HG03520 (cell line): Measurements from ENCODE around the gene VAPB.
"Not testable (repeated sequence)": the region's sequence is repeated elsewhere in the genome, so short reads cannot be mapped to it uniquely, and the experiment has no call there.

ENCODE experiments used
- ATAC-seq: cut with Tn5 transposase; IDR thresholded peaks from one replicate; pipeline ENCODE4 v1.9.1; 2021; ENCODE audit warnings: mild to moderate bottlenecking, moderate library complexity; ENCODE audit not compliant: unreplicated experiment

The VAPB gene

GRCh38 chr20:58406422-58407001 is 17.5 kb downstream of the VAPB start:
- no peak for ATAC-seq

DNA sequence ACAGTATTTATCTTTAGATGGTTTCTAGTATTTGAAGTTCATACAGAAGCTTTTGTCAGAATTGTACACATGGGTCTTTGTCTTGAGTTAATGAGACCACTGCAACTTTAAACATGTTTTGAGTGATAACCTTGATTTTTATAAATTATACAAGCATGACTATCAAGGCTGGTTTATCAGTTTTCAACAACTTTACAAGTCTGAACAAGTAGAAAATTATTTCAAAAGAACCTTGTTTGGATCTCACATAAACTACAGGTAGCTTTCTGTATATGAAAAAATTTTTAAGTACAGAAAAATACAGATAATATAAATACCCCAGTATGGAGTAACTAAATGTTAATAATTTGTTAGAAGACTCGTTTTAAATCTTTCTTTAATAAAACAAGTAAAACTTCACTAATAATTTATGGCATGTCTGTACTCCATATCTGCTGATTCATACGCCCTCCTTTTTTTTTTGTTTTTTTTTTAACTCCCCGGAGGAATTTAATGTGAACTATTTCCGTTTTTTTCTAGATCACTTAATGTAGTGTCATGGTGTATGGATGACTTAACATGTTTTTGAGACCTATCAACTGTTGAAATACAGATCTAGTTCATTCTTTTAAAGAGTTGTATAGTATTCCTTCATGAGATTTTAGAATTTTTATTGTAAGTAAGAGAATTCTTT is 18.3 kb downstream of the VAPB start:
- ATAC-seq = no peak

DNA sequence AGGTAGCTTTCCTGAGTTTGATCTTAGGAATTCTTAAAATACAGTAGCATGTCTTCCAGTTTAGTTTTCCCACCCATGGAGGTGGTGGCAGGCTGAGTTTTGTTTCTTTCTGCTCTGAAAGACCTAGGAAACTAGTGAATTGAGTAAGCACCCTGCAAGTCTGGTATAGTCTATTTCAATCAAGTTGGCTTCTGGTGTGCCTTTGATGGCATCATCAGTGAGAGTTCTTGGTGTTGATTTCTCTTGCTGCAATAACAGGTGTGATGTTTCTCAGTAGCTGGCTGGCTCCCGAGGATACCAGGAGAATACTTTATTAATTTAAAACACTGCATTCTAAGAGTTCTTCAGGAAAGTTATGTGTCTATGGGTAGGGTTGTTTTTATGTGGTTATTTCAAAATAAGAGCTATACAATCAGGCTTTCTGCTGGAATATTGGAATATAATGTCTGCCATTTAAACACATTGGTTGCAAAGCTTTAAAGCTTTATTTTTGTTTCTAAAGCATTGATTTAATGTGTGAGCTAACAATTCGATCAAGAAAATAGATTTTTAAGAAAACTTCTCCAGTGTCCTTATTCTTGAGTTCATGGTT is 19.0 kb downstream of the VAPB start:
- peak; percentile 59 for ATAC-seq

DNA sequence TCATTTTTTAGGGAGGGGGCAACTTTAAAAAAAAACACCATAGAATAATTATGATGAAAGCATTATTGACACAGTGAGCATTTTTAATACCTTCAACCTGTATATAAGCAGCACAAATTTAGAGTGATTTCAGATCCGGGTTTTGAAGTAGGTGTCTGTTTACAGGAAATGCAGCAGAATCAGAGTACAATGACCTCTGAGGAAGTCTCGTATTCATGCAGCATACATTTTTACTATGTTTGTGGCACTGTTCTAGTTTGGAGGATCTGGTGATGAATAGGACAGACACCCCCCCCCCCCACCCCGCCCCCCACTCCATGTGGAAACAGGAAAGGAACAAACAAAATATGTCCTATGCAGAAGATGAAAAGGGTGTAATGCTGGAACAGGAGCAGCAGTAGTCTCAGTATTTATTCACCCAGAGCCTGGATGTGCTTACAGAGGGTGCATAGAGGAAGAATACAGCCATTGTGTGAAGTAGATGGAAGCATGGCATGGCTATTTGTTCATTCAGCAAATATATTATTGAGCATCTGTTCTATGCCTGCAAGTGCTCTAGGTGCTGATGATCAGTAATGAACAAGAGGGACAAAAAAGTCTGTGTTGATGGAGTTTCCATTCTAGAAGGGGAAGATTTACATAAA is 19.7 kb downstream of the VAPB start:
- no peak for ATAC-seq

- ATAC-seq = not testable (repeated sequence)
Measured at GRCh38 chr20:58414216-58414615, 25.2 kb downstream of the VAPB start.

GRCh38 chr20:58414786-58415185 is 25.8 kb downstream of the VAPB start:
- not testable (repeated sequence) for ATAC-seq

- no peak for ATAC-seq
Measured at GRCh38 chr20:58416057-58416456, 27.0 kb downstream of the VAPB start.

DNA sequence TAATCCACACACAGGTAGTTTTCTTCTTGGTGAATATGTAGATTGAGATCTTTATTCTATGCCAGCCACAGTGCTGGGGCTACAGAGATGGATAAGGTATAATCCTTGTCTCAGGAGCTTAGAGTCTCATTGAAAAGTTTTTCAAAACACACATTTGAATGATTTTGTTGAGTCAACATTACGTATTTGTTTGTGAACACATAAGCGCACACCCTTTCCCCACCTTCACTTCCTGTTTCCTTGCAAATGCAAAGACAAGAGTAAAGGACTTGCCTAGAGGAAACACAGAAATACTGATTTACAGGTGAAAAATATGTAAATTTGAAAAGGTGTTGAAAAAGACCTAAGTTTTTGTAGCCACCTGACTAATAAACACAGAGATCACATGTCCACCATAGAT is 27.8 kb downstream of the VAPB start:
- no peak for ATAC-seq

GRCh38 chr20:58417438-58417837 is 28.4 kb downstream of the VAPB start:
- ATAC-seq = no peak

DNA sequence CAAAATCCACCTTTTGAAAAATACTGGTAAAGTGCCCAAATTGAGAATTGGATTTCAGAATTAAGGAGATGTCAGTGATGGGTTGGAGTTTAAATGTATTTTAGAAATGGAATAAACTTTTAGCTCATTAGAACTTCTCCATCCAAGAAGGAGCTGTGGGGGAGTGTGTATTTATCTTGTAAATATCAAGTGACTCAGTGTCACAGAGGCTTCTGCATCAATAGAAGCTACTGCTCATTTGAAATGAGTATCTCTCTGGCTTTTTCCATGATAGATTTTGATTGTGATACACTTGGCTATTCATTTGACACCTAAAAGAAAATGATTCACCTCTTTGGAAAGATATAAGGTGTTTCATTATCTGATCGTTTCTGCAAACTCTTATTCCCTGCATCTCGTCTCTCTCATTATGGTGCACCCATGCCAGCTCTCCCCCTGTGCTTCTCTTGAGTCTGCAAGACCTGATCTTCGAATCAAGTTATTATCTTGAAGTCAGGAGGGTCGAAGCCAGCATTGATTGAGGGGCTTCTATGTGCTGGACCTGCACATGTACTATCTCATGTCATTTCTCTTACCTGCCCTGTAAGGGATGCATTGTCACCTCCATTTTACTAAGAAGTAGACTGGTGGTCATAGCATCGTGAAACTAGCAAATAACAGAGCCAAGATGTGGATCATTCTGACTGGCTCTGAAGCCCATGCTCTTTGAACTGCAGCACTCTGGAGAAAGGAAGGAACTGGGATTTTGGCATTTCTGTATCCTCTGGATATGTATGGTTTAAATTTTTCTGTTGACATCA is 30.1 kb downstream of the VAPB start:
- no peak for ATAC-seq

DNA sequence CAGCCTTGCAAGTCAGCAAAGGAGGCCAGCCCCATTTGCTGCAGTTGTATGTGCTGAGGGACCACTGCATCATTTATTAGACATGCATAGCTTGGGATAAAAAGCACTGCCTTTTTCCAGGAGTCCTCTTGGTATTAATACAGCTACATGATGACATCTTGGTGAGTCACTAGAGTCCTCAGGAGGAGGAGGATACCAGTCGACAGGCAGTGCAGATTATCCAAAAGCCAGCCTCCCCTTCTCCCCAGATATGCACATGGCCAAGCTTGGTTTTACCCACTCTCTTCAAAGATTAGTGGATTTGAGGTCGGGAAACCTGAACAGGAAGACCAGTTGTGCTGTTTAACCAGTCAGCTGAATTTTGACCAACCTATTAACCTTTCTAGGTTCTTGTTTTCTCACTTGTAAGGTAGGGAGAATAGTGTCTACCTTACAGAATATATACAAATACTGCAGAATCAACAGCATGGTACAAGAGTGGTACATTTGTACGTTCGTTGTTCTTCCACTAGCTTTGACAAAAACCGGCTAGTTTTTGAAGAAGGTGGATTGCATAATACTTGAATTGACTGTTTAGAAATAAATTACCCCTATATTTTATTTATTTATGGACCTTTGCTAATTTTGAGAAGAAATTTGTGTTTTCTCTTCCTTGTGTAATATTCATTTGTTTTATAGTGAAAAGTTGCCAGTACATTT is 31.9 kb downstream of the VAPB start:
- ATAC-seq = no peak

DNA sequence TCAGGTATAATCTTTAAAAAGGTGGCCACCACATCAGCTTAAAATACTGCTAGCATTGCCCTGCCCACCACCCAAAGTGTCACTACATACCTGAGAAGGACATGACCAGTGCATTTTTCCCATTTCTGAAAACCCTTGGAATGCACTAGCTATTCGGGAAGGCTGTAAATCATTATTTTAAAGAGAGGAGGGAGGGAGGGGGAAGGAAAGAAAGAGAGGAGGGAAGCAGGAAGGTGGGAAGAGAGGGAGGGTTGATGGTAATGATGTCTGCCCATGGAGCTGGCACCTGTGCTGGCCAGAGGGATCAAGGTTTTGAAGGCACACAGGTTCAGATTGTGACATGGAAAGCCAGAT is 32.4 kb downstream of the VAPB start:
- no peak for ATAC-seq

- no peak for ATAC-seq
Measured at GRCh38 chr20:58424218-58424969, 35.4 kb downstream of the VAPB start.

GRCh38 chr20:58427571-58427970 is 38.5 kb downstream of the VAPB start:
- not testable (repeated sequence) for ATAC-seq

- no peak for ATAC-seq
Measured at GRCh38 chr20:58428364-58428763, 39.3 kb downstream of the VAPB start.

DNA sequence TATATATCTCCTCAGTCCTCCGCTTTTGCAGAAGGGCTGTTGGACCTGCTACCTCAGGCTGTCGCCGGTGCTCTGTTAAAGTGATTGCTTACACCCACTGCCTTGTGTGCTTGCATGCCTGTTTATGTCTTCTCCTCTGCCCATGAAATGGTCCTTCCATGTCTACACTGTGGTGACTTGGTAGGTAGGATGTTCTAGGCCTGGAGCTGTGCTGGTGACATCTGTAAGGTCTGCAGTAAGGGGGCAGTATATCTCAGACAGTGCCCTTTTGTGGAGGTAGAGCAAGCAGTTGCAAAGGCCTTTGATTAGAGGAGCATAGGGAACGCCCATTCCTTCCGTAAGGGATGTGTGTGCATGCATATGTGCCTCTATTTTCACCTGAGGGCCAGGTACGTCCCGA is 40.3 kb downstream of the VAPB start:
- no peak for ATAC-seq

DNA sequence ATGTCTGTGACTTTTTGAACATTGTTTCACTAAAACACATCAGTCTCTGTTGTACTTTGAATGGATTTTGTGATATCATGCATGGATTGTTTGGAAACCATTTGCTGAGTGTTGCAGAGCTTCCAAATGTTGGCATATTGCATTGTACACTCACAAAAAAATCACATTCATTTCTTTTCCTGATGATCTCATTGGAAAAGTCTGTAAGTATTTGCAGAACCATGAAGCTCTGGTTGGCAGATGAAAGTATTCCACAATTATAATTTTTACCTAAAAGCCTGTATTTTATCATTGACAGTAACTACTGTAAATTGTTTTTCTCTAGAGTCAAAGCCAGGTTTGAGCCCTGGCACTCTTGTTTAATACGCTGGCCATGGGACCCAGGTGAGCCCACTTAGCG is 42.1 kb downstream of the VAPB start:
- no peak for ATAC-seq

DNA sequence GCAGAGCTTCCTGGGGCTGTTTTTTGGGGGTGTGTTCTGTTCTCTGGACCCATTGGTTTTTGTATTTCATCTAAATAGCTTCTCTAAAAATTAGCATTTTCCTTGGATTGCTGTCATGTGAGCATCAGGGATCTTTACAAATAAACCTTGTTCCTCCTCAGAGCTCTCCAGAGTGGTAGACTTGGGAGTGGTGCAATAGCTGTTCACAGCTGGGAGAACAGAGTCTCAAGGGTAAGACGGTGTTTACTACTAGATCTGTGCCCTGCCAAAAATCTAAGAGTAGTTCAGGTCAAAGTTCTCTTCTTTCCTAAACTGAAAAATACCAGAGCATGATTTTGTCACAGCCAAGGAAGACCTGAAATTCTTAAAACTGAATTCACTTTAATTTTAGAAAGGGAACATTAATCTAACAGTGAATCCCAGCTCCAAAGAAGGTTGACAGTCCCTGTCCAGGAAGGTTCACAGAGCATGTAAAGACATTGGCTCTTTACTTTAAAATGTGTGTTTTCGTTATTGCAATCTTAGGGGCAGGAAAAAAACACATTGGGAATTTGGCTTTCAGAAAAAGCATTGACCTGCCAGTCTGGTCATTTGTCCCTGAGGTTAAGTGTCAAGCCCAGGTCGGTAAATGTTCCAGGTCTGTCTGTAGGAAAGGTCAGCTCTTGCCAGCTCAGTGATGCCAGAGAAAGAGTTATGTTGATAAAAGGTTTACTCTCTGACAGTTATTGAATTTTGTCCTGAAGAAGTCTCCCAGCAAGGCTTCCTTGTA is 43.3 kb downstream of the VAPB start:
- ATAC-seq = no peak

DNA sequence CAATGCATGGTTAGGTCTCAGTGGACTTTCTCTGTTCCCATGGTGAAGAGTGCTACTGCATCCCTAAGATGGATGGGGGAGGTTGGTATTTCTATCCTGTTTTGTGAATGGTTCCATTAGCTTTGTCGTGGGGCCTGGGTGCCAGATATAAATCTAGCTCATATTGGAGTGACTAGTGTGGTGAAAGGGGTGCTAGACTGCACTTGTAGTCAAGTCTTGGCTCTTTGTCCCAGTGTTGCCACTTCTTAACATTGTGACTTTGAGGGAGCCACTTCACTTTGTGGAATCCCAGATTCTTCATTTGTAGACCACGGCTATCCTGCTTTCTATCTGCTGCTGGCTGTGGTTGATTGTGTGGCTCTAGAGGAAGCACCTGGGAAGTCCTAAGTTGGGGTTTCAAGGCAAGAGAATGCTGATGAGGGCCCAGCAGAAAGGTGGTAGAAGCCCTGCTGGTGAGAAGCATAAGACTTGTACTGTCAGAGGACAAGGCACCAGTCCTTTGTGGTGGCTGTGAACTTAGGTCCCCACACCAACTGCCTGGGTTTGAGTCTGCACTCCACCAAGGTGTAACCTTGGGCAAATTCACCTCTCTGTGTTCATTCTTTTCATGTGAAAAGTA is 44.1 kb downstream of the VAPB start:
- ATAC-seq = no peak
